ENCODE measurements around the gene ATP2B2. TPM values are rescaled to one million over a fixed set of nuclear protein-coding genes. Genes with fewer than 3 reads are reported as not detected.

The ATP2B2 gene
- total and polyA plus RNA-seq, 10 of the 15 experiments (the other 5 are each of a cell fraction or from before 2014, with no cell fraction given), result 0.04 TPM; not detected in 9

GRCh38 chr3:10404377-10404776, 101.0 kb downstream of the ATP2B2 start:
- WGBS (ENCODE audit: insufficient coverage, insufficient replicate concordance, low lambda C conversion rate, missing lambda C conversion rate), result 57% methylated on average over 4 of the region's 4 CpGs
- SMC1A ChIA-PET (ENCODE audit: uncharacterized antibody, unreplicated experiment), result interaction anchor here (1.4 kb wide), 1 partner anchor 9 kb away, joined by 3 read pairs; no protein-coding TSS in a partner anchor
- H3K9ac ChIP-seq (ENCODE audit: control insufficient read depth, insufficient read depth, low read length), result no peak overlapping the region
- no peaks in the 10 kb centered on the region for H4K20me1 ChIP-seq (ENCODE audit: control insufficient read depth, insufficient read depth)
- H3K4me3 ChIP-seq, result no peak overlapping the region
- TF ChIP-seq NRF1 (conservative IDR thresholded peaks at IDR 0.05; ENCODE audit: low read depth, low read length), result no peak
- TF ChIP-seq ZSCAN29 (IDR thresholded peaks at IDR 0.05), result no peak
- no peak for TF ChIP-seq CUX1 (IDR thresholded peaks at IDR 0.05; ENCODE audit: insufficient replicate concordance, low read depth, low read length)
- TF ChIP-seq JUND (IDR thresholded peaks at IDR 0.05; ENCODE audit: low read depth, low read length), result no peak
- no peak for TF ChIP-seq TAF1 (IDR thresholded peaks at IDR 0.05; ENCODE audit: borderline replicate concordance, low read depth, low read length)
- TF ChIP-seq SKIL (IDR thresholded peaks at IDR 0.05; ENCODE audit: low read depth, poor library complexity, severe bottlenecking), result no peak
- no peak for TF ChIP-seq RELA (IDR thresholded peaks at IDR 0.05; ENCODE audit: borderline replicate concordance, partially characterized antibody)
- no peak for TF ChIP-seq POLR2AphosphoS5 (IDR thresholded peaks at IDR 0.05; ENCODE audit: low read length)
- TF ChIP-seq TARDBP (IDR thresholded peaks at IDR 0.05; ENCODE audit: borderline replicate concordance), result no peak
- no peak for TF ChIP-seq RUNX3 (IDR thresholded peaks at IDR 0.05; ENCODE audit: low read length)
- TF ChIP-seq RCOR1 (conservative IDR thresholded peaks at IDR 0.05; ENCODE audit: low read depth, low read length), result no peak
- in situ Hi-C loops (cut with MboI) (no loop called here), intact Hi-C loops (cut with micrococcal nuclease; ENCODE audit: unreplicated experiment) (no loop called here)
- CTCF ChIA-PET, result no interaction called here
- no peaks in the 10 kb centered on the region; a peak in 1 of 4 replicates for H3K27me3 ChIP-seq (replicated peaks in 1 of 2; ENCODE audit: control insufficient read depth in 2 of 2, insufficient read depth in 2 of 2, low read length in 1 of 2)
- ATAC-seq (no peak), DNase-seq (ENCODE audit: low read depth, low spot score) (no peak), FAIRE-seq (no peak)
- no peaks in the 10 kb centered on the region for H3K79me2 ChIP-seq (ENCODE audit: control insufficient read depth, insufficient read depth, low read length)
- H3K36me3 ChIP-seq (ENCODE audit: control insufficient read depth in 2 of 2, insufficient read depth in 2 of 2, low read length in 1 of 2), result no peaks in the 10 kb centered on the region
- no peaks in the 10 kb centered on the region for H3K4me1 ChIP-seq (ENCODE audit: control insufficient read depth, insufficient read depth, low read length)
- H2AFZ ChIP-seq (ENCODE audit: control insufficient read depth, low read depth, low read length), result no peak overlapping the region
- POLR2A ChIA-PET, result no interaction called here
- RAD21 ChIA-PET (ENCODE audit: unreplicated experiment), result no interaction called here
- H3K27ac ChIP-seq (ENCODE audit: control insufficient read depth, insufficient read depth), result no peak overlapping the region
- no TSS peak for BruUV-seq (replicated peaks)
- no peaks in the 10 kb centered on the region for H3K9me3 ChIP-seq (replicated peaks; ENCODE audit: control insufficient read depth, insufficient read depth, low read length)
- no peak overlapping the region for H3K4me2 ChIP-seq (ENCODE audit: control insufficient read depth, insufficient read depth)
